Urinary bladder (tissue), 4 donors: ENCODE results near the gene METTL4. TPM values are rescaled to one million over a fixed set of nuclear protein-coding genes. Genes with fewer than 3 reads are reported as not detected.
"Not testable (repeated sequence)": the region's sequence is repeated elsewhere in the genome, so short reads cannot be mapped to it uniquely, and the experiment has no call there.

Experiments used
- DNase-seq: peaks from one replicate; pipeline ENCODE4 v3.0.0-alpha.2; 2015; ENCODE audit errors: extremely low spot score
- H3K27ac ChIP-seq: one replicate; pipeline ENCODE4 v1.5.1; 2013; ENCODE audit warnings: low read depth, mild to moderate bottlenecking, moderate library complexity
- H3K36me3 ChIP-seq: one replicate; pipeline ENCODE4 v1.6.1; 2013; ENCODE audit warnings: mild to moderate bottlenecking, moderate library complexity; ENCODE audit not compliant: insufficient read depth
- H3K4me1 ChIP-seq: one replicate; pipeline ENCODE4 v1.6.1; 2013; ENCODE audit warnings: mild to moderate bottlenecking, moderate library complexity; ENCODE audit not compliant: insufficient read depth
- H3K4me3 ChIP-seq: one replicate; pipeline ENCODE4 v1.5.1; 2013; ENCODE audit warnings: low read depth, low read length
- WGBS: extraction: QIAGEN DNeasy Blood & Tissue Kit; methylation state at CpG from one replicate; pipeline ENCODE4 v1.1.7; 2013; 5-methylcytosine and 5-hydroxymethylcytosine counted together
- polyA plus RNA-seq: library from polyadenylated mRNA; stranded (reverse); fragments of 200-250 nt; gene quantifications from one replicate; pipeline ENCODE4 v1.2.3, GENCODE V29; 2013
- total RNA-seq: library from RNA; depleted of rRNA; stranded (reverse); fragments of >200 nt; gene quantifications from one replicate; pipeline ENCODE4 v1.2.3, GENCODE V29; 2014
- donor health status: healthy with polysubstance abuse.
- donor health status: healthy.

METTL4 gene
- total and polyA plus RNA-seq, 2 donors = 8.3 to 30.5 TPM

DNA sequence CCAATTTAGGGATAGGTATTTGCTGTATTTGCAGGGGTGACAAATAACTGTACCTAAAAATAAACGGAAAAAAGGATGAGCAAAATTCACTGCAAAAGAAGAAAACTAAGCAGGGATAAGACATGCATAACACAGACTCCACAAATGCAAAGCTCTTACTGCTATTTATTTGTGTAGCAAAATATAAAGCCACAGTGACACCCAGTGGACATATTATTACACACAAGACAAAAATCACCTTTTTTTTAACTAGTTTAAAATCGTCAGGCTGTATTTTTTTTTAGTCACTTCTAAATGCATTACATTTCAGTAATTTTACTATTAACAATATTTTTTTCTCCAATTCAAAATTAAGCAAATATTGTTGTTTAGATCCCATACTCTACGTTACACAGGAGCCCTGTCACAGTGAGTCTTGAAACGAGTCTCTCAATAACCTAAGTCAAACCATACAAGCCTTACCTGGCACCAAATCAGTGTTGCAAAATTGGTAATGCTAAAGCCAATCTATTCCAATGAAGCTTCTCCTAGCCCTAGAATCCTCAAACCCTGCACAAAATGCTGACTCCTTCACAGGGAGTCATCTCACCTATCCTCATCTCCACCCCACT, 23.7 kb downstream of the METTL4 start:
- H3K36me3 ChIP-seq = no peaks in the 10 kb centered on the region

DNA sequence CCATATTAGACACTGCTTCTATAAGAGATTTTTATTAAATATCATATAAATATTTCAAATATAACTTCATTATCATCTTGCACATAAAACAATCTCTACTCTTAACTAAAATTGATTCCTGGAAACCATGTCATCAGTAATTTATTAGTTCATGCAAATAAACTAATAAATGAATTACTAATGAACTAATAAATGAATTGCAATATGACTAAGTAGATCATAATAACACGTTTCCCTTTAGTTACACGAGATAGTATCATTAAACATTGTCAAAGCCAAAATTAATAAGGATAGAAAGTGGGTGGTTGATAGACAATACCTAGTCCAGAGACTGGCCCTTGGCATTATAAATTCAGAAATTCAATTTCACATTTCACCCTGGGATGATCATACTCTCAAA, 26.1 kb downstream of the METTL4 start:
- no peak for DNase-seq
- WGBS = 77% methylated on average over 2 of the region's 2 CpGs
- Histone ChIP-seq H3K4me3 (no peak overlapping the region), H3K4me1 (no peaks in the 10 kb centered on the region), H3K36me3 (no peaks in the 10 kb centered on the region), H3K27ac (no peak overlapping the region)

More for the DNA sequence above, 23.7 kb downstream of the METTL4 start:
- H3K4me3 ChIP-seq = no peak overlapping the region
- WGBS = 54% methylated on average over 4 of the region's 4 CpGs
- no peak overlapping the region for H3K27ac ChIP-seq
- H3K4me1 ChIP-seq = no peaks in the 10 kb centered on the region
- no peak for DNase-seq

DNA sequence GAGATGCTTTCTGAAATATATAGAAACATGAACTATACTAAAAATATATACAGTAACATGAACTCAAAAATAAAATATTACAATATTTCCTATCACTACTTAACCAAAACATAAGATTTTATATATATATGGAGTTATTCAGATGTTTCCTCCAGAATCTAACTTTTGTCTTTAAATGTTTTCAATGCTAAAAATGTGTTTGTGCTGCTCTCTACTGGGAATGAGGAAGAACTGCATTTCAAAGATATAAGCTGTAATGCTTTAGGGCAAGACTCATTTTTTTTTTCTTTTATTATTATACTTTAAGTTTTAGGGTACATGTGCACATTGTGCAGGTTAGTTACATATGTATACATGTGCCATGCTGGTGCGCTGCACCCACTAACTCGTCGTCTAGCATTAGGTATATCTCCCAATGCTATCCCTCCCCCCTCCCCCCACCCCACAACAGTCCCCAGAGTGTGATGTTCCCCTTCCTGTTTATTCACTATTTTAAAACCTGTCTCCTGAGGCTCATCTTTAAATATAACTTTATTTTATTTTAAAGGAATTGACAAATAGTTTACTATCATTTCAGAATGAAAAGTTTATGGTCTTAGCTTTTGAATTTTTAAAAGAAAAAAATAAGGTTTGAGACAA, 29.3 kb downstream of the METTL4 start:
- not testable (repeated sequence) for H3K4me1 ChIP-seq, H3K27ac ChIP-seq, DNase-seq, H3K4me3 ChIP-seq, H3K36me3 ChIP-seq
- WGBS = no CpG with 5 or more reads among the region's 3 CpGs

DNA sequence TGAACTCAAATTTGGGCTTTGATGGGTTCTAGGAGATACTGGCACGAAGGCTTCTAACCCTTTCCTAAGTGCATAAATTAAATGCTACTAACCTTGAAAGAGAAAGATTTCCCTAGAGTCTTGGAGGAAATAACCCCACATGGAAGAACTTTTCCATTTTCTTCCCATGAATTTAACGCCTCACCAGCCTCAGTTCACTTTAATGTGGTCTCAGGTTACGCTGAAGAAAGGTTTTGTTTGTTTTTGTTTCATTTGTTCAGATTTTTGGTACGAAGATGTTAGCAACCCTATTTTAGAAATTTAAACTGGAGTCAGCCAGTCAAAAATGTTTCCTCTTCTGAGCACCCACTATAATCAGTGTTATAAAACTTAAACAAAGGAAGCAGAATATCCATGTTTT, 30.7 kb downstream of the METTL4 start:
- DNase-seq = no peak
- no peaks in the 10 kb centered on the region for H3K36me3 ChIP-seq
- H3K27ac ChIP-seq = no peak overlapping the region
- H3K4me3 ChIP-seq = no peak overlapping the region
- peaks cover 1% of the 10 kb centered on the region for H3K4me1 ChIP-seq
- WGBS = 85% methylated on average over 4 of the region's 4 CpGs

DNA sequence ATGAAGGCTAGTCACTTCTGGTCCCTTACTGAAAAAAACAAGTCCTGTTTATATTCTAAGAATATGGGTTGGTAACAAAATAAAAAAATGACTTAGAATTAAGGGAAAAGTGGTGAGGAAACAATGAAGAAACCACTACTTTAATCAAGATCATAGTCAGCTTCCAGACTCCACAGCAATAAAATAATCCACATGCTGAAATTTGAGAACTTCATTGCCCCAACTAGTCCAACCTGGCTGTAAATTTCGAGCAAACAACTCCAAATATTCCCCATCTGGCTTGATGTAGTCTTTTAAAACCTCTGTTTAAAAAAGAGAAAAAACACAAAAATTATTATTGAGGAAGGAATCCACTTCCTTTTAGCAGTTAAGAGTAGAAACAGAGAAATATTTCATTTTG, 32.5 kb downstream of the METTL4 start:
- DNase-seq = no peak
- H3K4me3 ChIP-seq = no peak overlapping the region
- H3K4me1 ChIP-seq = peaks cover 1% of the 10 kb centered on the region
- 38% methylated on average over 1 of the region's 1 CpG for WGBS
- H3K36me3 ChIP-seq = no peaks in the 10 kb centered on the region
- H3K27ac ChIP-seq = no peak overlapping the region

DNA sequence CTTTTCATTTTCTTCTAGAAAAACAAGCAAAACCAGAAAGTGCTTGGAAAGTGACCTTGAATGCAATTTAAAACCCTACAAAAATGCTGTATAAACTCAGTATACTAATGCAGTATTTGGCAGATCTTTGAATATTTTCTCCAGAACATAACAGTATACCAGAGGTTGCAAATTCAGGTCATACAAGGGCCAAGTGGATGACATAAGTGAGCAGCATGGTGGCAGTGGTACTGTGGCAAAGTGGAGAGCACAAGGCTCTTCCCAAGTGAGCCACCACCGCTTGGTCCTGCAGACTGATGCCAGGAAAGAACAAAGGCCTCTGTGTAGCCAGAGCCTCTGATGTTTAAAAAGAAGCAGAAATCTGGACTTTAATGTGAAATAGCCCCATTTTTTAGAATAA, 33.1 kb downstream of the METTL4 start:
- no peak overlapping the region for H3K4me3 ChIP-seq
- 94% methylated on average over 1 of the region's 1 CpG for WGBS
- H3K36me3 ChIP-seq = no peaks in the 10 kb centered on the region
- H3K27ac ChIP-seq = no peak overlapping the region
- DNase-seq = no peak
- peaks cover 1% of the 10 kb centered on the region for H3K4me1 ChIP-seq

DNA sequence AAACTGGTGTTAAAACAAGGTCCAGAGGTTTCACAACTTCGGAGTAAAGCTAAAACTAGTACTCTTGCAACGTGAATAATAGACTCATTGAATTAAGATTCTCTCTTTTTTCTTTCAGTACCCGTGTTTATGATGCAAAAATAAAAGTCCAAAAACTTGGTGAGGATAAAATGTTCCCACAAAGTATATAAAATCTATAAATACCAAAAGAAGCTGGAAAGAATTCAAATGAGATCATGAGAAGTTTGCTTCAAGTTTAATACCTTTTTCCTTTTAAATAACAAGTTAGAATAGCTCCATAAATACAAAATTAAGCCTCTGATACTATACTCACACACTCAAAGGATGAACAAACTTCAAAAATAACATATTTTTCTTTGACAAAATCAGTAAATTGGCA, 34.0 kb downstream of the METTL4 start:
- Histone ChIP-seq H3K36me3 (no peaks in the 10 kb centered on the region), H3K4me3 (no peak overlapping the region), H3K27ac (no peak overlapping the region), H3K4me1 (peaks cover 1% of the 10 kb centered on the region)
- no peak for DNase-seq
- 20% methylated on average over 3 of the region's 3 CpGs for WGBS

DNA sequence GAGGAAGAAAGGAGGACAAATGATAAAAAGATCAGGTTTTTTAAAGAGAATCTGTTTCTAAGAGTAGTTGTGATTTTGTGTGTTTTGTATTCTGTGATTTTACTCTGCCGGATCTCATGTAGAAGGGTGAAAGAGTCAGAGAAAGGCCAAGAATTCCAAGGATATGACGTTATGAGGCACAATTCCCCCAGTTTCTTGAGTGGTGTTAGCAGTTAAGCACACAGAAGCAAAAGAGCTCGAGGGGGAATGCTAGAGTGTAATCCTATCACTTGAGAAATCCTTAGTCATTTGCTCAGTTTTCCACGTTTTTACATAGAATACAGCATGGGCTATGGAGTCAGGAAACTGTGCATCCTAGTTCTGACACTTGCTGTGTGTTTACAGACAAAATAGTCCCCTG, 34.8 kb downstream of the METTL4 start:
- WGBS = 45% methylated on average over 4 of the region's 4 CpGs
- H3K27ac ChIP-seq = no peak overlapping the region
- no peak for DNase-seq
- no peaks in the 10 kb centered on the region for H3K36me3 ChIP-seq
- H3K4me3 ChIP-seq = no peak overlapping the region
- H3K4me1 ChIP-seq = peaks cover 1% of the 10 kb centered on the region

DNA sequence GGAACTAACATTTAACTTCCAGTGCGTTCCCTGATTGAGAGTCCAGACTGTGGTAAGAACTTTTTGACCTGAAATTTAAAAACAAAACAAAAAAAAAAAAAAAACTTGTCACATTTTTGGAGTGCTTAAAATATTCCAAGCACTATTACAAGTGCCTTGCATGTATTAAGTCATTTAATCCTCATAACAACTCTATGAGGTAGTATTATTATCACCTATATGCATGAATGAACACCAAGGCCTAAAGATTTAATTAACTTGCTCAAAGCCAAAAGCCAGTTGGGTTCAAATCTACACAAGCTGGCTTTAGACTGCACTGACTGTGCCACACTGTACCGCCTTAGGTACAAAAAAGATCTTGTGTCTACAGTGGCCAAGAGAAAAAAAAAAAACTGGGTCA, 35.2 kb downstream of the METTL4 start:
- over 99% methylated on average over 2 of the region's 2 CpGs for WGBS
- no peak overlapping the region for H3K27ac ChIP-seq
- no peaks in the 10 kb centered on the region for H3K36me3 ChIP-seq
- H3K4me1 ChIP-seq = peaks cover 1% of the 10 kb centered on the region
- H3K4me3 ChIP-seq = no peak overlapping the region
- DNase-seq = no peak

DNA sequence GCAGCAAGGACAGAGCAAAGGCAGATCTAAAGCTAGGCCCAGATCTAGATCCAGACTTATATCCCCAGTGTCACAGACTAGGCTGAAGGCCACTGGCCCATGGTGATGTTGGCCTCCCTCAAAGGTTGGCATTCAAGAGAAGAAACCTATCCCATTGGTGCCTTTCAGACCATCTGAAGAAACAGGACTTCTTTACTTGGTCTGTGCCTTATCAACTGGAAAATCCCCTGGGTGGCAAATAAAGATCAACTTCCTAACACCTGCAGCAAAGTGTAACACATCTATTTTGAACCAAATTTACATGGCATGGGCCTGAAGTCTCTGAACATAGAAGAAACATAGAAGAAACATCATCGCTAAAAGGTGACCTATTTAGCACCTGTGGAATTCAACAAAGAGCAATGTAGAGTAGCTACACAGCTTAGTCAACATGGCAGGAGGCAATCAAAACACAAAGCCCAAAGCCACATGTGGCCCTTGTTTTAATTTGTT, 35.8 kb downstream of the METTL4 start:
- Histone ChIP-seq H3K4me1 (peaks cover 1% of the 10 kb centered on the region), H3K36me3 (no peaks in the 10 kb centered on the region), H3K27ac (no peak overlapping the region), H3K4me3 (no peak overlapping the region)
- 97% methylated on average over 1 of the region's 1 CpG for WGBS
- no peak for DNase-seq

DNA sequence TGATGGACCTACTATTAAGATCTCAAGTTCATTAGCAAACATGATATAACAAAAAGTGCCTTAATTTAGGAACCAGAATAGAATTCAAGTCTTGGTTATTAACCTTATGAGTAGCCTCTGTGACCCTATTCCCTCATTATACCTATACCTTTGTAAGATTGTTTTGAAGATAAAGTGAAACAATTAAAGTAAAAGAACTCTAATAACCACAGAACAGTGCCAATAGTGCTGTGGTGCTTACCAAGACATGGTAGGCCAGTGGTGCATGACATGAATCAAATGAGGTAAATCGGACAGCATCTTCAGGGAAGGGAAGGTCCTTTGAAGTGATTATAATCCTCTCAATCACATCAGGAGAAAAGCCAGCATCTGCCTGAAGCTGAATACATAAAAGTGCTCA, 36.4 kb downstream of the METTL4 start:
- DNase-seq = no peak
- Histone ChIP-seq H3K4me3 (no peak overlapping the region), H3K36me3 (no peaks in the 10 kb centered on the region), H3K27ac (no peak overlapping the region), H3K4me1 (peaks cover 1% of the 10 kb centered on the region)
- WGBS = 98% methylated on average over 1 of the region's 1 CpG

DNA sequence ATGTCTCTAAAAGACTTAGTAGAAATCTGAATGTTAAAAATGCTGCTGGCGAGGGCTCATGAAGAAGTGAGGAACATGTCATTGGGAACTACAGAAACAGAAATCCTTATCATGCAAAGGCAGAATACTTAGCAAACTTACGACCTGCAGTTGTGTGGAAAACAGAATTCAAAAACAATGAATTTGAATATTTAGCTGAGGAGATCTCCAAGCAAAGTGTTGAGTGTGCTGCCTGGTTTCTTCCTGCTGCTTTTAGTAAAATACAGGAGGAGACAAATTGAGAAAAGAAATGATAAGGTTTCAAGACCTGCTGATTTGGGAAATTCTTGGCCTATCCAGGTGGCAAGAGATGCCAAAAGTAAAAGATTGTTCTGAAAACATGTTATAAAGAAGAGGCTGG, 38.5 kb downstream of the METTL4 start:
- no peaks in the 10 kb centered on the region for H3K36me3 ChIP-seq
- WGBS = 96% methylated on average over 2 of the region's 2 CpGs
- no peak overlapping the region for H3K4me3 ChIP-seq
- no peak overlapping the region for H3K27ac ChIP-seq
- H3K4me1 ChIP-seq = peaks cover 1% of the 10 kb centered on the region
- DNase-seq = no peak

DNA sequence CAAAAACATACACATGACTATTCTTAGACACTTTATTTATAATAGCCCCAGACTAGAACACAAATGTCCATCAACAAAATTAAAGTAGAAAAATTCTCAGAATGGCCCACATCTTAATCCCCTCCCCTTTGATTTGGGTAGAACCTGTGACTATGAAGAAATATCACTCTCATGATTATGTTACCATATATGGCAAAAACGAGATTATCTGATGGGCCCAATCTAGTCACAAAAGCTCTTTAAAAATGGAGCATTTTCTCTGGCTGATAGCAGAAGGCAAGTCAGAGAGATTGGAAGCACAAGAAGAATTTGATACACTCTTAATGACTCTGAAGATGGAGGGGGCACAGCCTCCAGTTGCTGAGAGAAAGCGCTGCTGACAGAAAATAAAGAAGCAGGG, 39.6 kb downstream of the METTL4 start:
- 90% methylated on average over 2 of the region's 2 CpGs for WGBS
- Histone ChIP-seq H3K4me3 (no peak overlapping the region), H3K27ac (no peak overlapping the region), H3K4me1 (peaks cover 1% of the 10 kb centered on the region), H3K36me3 (no peaks in the 10 kb centered on the region)
- DNase-seq = no peak

DNA sequence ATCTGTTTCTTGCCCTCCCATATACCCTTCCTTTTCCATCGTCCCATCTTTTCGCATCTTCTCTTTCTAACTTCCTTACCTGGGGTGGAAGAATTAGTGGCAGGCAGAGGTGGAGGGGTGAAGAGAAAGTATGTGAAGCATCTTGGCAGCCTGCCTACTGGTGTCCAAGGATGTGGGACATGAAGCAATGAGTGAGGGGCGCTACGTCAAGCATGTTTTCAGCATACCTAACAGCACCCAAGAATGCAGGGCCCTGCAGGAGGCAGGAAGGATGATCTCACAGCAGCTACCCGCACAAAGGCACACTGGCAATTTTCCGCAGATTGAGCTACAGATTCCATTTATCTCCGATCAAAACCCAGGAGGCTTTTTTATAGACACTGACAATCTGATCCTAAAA, 42.2 kb downstream of the METTL4 start:
- DNase-seq = no peak
- H3K4me3 ChIP-seq = no peak overlapping the region
- no peak overlapping the region for H3K27ac ChIP-seq
- no peaks in the 10 kb centered on the region for H3K4me1 ChIP-seq
- 74% methylated on average over 7 of the region's 7 CpGs for WGBS
- H3K36me3 ChIP-seq = no peaks in the 10 kb centered on the region
